Subcutaneous adipose tissue (tissue), 4 donors: ENCODE results near the gene PIK3CD. TPM values are rescaled to one million over a fixed set of nuclear protein-coding genes. Genes with fewer than 3 reads are reported as not detected.

Experiments
- total RNA-seq, 4 donors: library from RNA; depleted of rRNA; stranded (reverse); fragments of >200 nt; gene quantifications; one replicate each; pipeline ENCODE4 v1.1.0, GENCODE V29; 2016
- TF ChIP-seq, protein P1 (sequence below): fragments of 450-650 bp; IDR thresholded peaks from one replicate; pipeline ENCODE4 v1.5.1; 2016; ENCODE audit warnings: low read depth, mild to moderate bottlenecking, control low read depth, antibody characterized with exemption, moderate library complexity

The PIK3CD gene
- total RNA-seq: 10 to 100 TPM in 2 of 4 donors, 1 to 10 TPM in 2; 4.7 to 13.9 (median 10.3) TPM

DNA sequence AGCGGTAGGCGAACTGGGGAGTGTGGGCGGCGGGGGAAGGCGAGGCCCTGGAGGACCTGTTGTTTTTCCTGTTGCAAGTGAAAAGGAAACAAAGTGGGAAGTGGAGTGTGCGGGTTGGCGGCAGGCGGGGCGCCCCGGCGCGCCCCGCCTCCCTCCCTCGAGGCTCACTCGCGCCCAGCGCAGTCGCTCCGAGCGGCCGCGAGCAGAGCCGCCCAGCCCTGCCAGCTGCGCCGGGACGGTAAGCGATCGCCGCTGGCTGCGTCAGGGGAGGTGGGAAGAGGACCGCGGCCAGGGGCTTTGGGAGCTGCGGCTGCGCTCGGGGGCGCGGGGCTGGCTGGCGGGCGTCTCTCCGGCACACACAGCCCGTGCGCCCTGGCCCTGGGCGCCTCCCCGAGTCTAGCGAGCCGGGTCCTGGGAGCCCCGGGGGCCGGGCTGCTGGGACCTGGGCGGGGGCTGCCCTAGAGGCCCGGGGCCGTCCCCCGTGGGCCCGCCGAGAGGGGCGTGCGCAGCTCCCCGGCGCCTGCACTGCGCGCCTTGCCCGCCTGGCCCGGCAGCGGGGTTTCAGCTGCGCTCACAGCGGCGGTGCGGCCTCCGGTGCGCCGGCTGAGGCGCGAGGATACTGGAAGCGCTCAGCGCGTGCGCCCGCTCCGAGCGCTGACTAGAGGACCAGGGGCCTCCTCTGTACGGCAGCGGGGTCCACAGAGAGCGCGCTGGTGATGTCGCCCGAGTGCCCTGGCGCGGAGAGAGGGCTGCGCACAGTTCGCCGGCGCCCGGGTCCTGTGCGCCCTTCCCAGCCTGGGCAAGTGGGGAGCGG is at the start of gene PIK3CD:
TSS of gene PIK3CD (plus strand) at position 167 of the 814 bp plus-strand sequence. CDS start 58,725 bp downstream, outside the sequence.
- TF ChIP-seq, protein P1, sequence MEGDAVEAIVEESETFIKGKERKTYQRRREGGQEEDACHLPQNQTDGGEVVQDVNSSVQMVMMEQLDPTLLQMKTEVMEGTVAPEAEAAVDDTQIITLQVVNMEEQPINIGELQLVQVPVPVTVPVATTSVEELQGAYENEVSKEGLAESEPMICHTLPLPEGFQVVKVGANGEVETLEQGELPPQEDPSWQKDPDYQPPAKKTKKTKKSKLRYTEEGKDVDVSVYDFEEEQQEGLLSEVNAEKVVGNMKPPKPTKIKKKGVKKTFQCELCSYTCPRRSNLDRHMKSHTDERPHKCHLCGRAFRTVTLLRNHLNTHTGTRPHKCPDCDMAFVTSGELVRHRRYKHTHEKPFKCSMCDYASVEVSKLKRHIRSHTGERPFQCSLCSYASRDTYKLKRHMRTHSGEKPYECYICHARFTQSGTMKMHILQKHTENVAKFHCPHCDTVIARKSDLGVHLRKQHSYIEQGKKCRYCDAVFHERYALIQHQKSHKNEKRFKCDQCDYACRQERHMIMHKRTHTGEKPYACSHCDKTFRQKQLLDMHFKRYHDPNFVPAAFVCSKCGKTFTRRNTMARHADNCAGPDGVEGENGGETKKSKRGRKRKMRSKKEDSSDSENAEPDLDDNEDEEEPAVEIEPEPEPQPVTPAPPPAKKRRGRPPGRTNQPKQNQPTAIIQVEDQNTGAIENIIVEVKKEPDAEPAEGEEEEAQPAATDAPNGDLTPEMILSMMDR: no peak

DNA sequence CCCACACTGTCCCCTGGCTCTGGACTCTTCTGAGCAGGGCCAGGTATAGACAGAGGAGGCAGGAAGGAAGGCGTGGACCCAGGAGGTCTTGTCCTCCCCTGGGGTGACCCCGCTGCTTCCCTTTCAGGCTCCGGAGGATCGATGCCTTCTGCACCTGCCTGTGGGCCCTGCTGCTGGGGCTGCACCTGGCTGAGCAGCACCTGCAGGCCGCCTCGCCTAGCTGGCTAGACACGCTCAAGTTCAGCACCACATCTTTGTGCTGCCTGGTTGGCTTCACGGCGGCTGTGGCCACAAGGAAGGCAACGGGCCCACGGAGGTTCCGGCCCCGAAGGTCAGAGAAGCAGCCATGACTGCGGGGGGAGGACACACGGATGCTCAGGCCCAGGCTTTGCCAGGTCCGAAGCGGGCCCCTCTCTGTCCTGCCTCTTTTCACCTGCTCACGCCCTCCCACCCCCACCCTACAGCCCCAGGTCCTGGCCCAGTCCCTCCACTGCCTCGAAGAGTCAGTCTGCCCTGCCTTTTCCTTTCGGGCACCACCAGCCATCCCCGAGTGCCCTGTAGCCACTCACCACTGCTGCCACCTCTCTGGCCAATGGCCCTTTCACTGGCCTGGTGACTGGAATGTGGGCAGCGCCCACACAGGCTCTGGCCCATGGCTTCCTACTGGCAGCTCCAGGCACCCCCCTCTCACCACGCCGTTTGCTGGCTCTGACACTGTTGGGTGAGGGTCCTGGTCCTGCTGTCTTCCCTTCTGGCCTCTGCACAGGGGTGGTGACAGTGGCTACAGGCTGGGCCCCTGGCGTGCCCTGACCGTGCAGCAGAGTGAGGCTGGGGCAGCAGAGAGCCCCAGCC is 49.4 kb upstream of the PIK3CD start:
- TF ChIP-seq, protein P1: no peak

DNA sequence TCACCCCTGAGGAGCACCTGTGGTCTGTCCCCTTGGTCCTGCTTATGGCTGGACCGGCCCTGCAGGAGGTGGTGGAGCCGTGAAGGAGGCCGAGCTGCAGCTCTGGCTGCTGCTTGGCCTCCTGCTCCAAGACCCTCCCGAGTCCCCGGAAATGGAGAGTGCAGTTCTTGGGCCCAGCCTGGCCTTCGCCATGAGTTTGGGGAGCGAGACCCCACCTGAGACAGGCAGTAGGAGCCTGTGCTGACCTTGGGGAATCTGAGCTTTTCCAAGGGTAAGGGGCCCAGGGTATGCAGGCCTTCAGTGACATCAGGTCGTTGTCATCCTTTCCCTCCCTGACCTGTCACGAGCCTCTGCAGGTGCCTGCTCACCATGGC is 48.8 kb upstream of the PIK3CD start:
- TF ChIP-seq, protein P1: no peak

DNA sequence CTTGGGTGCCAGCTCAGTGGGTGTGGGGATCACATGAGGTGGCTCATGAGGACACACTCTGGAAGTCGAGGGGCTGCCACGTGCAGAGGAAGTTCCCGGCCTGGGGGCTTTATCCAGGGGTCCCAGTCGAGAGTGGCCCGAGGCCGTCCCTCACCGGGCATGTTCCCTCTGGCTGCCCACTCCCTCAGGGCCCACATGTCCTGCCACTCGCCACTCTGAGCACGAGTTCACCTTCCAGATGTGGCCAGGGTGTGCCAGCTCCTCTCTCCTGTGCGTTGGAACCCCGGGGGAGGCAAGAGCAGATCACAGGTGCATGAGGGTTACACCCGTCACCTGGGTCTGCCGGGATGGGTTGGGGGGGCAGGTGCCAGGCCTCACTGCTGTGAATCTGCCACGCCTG is 48.2 kb upstream of the PIK3CD start:
- TF ChIP-seq, protein P1: no peak

DNA sequence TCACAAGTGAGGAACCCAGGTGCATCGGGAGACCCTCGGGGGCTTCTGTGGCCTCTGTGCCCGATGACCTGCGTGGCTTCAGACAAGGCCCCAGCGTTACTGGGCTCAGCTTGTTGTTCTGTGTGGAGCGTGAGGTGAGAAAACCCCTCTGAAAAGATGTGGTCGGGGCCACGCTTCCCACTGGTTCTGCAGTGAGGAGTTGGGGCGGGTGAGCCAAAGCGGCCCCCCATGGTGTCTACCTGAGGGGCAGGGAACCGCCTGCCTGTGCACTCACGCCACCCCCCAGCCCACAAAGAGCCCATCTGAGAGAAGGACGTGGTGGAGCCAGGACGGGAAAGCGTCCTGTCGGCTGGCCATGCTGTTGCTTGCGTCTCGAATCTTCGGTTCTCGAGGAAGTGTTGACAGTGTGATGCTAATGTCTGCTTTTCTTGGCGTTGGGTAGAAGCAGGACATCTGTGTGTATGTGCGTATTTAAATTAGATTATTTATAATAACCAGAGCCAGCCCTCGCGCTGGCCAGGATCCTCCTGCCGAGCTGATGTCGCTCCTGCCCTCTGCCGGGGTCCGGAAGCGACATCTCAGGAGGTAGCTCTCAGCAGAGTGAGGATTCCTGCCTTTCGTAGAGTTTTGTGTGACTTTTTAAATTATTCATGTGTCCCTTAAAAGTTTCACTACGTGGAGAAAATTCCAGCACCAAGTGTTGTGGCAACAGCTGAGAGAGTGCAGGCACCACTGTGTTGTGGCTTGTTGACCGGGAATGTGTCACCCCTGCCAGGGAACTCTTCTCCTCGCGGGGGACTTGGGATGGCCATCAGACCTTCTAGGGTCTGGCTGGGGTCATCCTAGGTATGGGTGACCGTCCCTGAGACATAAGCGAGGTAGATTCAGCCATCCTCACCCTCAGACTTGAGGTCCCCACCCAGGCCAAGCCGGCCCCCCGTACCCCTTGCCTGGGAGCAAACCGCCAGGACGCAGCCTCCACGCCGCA is 47.5 kb upstream of the PIK3CD start:
- TF ChIP-seq, protein P1: no peak

DNA sequence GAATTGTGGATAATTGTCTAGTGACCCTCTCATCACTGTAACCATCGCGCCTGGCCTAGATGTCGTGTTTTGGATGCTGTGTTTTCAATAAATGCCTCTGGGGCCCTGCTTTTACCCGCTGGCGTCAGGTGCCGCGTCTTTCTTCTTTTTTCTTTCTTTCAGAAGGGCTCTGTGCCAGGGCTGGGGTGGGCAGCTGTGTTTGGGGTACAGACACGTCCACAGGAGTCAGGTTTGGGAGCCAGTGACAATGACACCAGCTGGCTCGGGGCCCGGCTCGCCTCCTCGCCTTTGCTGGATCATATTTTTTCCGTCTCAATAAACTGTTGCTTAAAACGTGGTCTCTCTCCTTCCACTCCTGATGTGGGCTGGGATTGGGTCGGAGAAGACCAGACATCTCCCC is 46.7 kb upstream of the PIK3CD start:
- TF ChIP-seq, protein P1: no peak
